Medulla oblongata (tissue), 1 donor: ENCODE data around the gene SLC22A15.

Experiments used
- DNase-seq: peaks from one replicate; pipeline ENCODE4 v3.0.0-alpha.2; 2015; ENCODE audit errors: extremely low spot score

Gene SLC22A15

DNA sequence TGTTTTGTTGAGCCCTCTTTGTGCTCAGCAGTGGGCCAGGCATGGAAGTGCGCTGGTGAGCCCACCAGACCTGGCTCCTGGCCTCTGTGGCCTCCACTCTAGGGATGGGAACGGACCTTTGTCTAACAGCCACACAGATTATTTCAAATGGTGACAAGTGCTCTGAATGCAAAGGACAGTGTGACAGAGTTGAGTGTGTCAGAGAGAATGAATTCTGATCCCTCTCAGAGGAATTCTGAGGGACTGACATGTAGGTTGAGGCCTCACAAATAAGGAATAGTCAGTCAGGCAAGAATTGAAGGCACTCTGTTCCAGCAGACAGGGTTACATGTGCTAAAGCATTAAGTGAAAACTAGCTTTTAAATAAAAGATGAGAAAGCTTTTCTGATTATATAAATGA, 123.6 kb downstream of the SLC22A15 start:
- DNase-seq, result no peak

GRCh38 chr1:116104667-116105066, 128.4 kb downstream of the SLC22A15 start:
- no peak for DNase-seq

- no peak for DNase-seq
Observed at GRCh38 chr1:116105996-116106395, 129.7 kb downstream of the SLC22A15 start.

- DNase-seq, result no peak
Observed at GRCh38 chr1:116106646-116107045, 130.3 kb downstream of the SLC22A15 start.

DNA sequence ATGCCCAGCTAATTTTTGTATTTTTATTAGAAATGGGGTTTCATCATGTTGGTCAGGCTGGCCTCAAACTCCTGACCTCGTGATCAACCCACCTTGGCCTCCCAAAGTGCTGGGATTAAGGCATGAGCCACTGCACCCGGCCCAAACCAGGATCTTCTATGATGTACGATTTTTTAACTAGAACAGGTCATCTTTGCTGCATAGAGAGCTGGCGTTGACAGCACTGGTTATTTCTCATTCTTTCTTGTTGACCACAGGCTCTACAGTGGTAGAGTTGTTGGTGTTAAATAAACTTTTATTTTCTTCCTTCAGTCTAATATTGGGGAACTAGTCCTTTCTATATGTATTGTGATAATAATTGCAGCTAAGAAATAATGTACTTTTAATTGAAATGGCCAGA, 131.1 kb downstream of the SLC22A15 start:
- DNase-seq, result no peak

- no peak for DNase-seq
Observed at GRCh38 chr1:116110567-116111523, 134.5 kb downstream of the SLC22A15 start, which contains the start of gene MAB21L3. Gene MAB21L3, plus strand, starts transcription at chr1:116111399. Its CDS starts 1,217 bp downstream, at chr1:116112616.

DNA sequence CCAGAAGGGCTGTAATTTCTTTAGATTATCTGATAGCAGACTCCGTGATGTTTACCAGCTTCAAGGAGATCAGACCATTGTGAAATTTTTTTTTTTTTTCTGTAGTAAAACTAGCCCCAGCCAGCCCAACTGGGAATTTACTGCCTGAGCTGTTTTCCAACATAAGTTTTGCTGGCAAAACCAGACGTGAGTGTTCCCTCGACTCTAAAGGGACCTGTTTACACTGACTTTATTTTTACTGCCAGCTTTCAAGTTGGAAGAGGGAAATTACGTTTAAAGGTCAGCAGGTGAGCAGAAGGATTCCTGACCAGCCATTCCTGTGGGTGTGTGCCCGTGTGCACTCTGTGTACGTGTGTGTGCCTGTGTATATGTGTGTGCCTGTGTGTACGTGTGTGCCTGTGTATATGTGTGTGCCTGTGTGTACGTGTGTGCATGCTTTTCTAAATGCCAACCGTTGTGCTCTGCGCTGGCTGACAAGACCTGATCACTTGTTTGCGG, 135.3 kb downstream of the SLC22A15 start:
- no peak for DNase-seq

DNA sequence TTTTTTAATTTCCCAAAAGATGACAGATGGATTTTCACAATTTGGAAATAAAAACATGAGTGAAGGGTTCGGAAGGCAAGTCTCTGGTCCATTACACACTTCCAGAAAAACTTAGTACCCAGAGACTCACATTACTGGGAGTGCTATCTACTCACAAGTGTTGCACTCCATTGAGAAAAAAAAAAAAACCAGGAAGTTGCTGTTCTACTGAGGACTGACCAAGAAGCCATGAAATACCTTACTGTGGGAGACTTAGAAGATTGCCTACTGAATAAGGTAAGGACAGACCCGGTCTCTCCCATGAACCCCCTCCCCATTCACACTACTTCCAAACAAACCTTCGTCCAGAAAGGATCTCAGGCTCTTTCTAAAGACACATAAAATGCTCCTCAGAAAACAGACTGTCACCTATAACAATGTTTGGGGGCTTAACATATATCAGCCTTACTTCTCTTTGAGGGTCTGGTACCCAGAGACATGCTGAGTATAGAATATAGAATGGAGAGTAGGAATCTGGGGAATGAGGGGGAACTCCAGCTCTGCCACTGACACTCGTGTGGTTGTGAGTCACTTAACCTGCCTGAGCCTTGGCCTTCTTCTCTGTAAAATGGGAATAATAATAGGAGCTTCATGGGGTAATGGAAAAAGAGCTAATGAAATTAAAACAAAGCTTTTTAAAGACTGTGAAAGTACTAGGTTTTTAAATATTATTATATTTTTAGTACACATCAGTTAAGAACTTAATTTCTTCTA, 136.3 kb downstream of the SLC22A15 start:
- DNase-seq, result no peak

GRCh38 chr1:116113615-116114014, 137.3 kb downstream of the SLC22A15 start:
- no peak for DNase-seq

DNA sequence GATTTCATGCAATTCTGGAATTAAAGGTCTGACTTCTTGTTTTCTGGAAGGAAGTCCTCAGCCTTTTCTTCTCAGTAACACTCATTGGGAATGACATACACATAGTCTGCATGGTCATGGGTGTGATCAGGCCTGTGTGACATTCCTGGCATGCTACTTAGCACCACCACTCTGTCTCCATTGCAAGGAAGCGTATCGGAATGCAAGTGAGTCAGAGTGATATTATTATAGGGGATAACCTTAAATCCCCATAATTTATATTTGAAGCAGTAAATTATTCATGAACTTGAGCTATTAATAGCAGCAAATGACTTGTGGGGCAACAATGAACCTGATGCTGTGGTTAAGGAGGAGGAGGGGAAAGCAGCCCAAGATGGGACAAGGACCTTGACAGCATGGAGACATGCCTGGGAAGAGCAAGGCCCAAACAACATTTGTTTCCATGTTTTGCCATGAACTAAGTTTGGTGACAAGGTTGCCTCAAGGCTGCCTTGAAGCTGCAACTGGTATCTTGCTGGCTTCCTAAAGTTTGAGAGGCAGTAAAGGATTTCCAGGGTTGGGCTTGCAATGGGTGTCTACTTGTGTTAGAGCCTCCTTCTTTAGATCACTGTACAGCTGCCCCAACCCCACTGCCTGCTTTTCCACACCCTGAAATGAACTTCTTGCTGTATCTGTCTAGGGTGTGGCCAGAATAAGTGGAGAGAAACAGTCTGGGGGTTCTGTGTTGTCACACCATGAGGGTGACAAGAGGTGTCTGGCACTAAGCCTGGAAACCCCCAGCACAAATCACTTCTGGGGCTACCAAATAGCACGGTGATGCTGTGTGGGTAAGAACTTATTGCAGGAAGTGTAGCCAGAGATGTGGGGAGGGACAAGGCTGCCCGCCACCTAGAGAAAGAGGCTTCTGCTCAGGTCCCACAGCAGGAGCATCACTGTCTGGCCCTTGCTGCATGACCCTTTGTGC, 139.4 kb downstream of the SLC22A15 start:
- no peak for DNase-seq

GRCh38 chr1:116118471-116118870, 142.2 kb downstream of the SLC22A15 start:
- DNase-seq, result no peak
